ENCODE measurements around the gene GALNT14. TPM values are rescaled to one million over a fixed set of nuclear protein-coding genes. Genes with fewer than 3 reads are reported as not detected.
A peak's percentile ranks its signal among the peaks of the same experiment; 100 is the strongest.

Gene GALNT14
- total and polyA plus RNA-seq, 2 of the 8 experiments (the other 6 are each of a cell fraction or from before 2014, with no cell fraction given), result 13.0 to 13.7 TPM

DNA sequence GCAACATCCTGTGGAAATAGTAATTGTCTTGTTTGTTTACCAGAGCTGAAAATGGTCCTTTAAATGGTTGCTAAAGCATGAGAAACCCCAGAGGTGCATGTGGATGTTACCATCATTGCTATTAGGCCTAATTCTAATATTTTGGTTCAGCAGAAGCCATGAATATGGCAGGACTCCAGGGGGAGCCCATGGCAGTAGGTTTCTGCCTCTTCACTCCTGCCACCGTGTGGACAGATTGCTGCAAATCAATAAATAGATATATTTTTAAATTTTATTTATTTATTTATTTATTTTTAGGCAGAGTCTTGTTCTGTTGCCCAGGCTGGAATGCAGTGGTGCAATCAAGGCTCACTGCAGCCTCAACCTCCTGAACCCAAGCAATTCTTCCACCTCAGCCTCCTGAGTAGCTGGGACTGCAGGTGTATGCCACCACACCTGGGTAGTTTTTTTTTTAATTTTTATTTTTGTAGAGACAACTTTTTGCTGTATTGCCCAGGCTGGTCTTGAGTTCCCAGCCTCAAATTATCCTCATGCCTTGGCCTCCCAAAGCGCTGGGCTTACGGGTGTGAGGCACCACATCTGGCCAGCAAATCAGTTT, 276.1 kb downstream of the GALNT14 start (continued):
- TF ChIP-seq, protein P1, sequence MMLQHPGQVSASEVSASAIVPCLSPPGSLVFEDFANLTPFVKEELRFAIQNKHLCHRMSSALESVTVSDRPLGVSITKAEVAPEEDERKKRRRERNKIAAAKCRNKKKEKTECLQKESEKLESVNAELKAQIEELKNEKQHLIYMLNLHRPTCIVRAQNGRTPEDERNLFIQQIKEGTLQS (IDR thresholded peaks at IDR 0.05; ENCODE audit: insufficient read depth, low read depth, low read length), result 0 out of 2 replicates have a peak, but pooled peaks have one; percentile 39
- TF ChIP-seq NRF1 (IDR thresholded peaks at IDR 0.05; ENCODE audit: low read depth, low read length) (no peak), PHF8 (conservative IDR thresholded peaks at IDR 0.05; ENCODE audit: low read depth, low read length) (no peak), CREB1 (IDR thresholded peaks at IDR 0.05) (no peak), ZNF274 (IDR thresholded peaks at IDR 0.05; ENCODE audit: borderline replicate concordance, extremely low read depth, low read length) (no peak), RAD21 (IDR thresholded peaks at IDR 0.05 in 1 of 2, conservative IDR thresholded peaks at IDR 0.05 in 1 of 2; ENCODE audit: low read depth in 2 of 2, low read length in 2 of 2) (peak; percentile 74 to 78)

All from H1 (cell line).